T-cell (primary cell): ENCODE results near the gene EIF3L. TPM values are rescaled to one million over a fixed set of nuclear protein-coding genes. Genes with fewer than 3 reads are reported as not detected.

ENCODE experiments used
- total RNA-seq, 35 experiments: library from RNA in 6 of 35; stranded (reverse) in 6 of 35; fragments of 120-200 nt in 1 of 35; gene quantifications; one replicate each; pipeline versions ENCODE4 v1.2.1 to v1.2.4 and lab custom pipeline; 2013 to 2026

The EIF3L gene
- total RNA-seq, 5 donors from 2014 or later (not counting 1 experiment from before 2014, with no cell fraction given), result 428 to 516 (median 483) TPM

Other genes with a start within 250 kb of the EIF3L start
- gene GGA1, start 240.6 kb upstream of the EIF3L start, total RNA-seq, result 100 to 1,000 TPM in 2 of 5 donors, 10 to 100 TPM in 3; 83.8 to 105 (median 97.7) TPM
- 100 to 1,000 TPM in 1 of 5 donors, 10 to 100 TPM in 4; 91.3 to 111 (median 93.6) TPM for gene SH3BP1, start 209.8 kb upstream of the EIF3L start, total RNA-seq
- gene PDXP, start 190.7 kb upstream of the EIF3L start, total RNA-seq, result 10 to 100 TPM in 3 of 5 donors, 1 to 10 TPM in 2; 3.1 to 11.3 (median 10.7) TPM
- gene LGALS1, start 173.8 kb upstream of the EIF3L start, total RNA-seq, result 100 to 1,000 TPM in 2 of 5 donors, 10 to 100 TPM in 3; 39.5 to 206 (median 99.2) TPM
- 10 to 100 TPM; 29.2 to 52.4 (median 47.5) TPM for gene NOL12, start 163.1 kb upstream of the EIF3L start, total RNA-seq
- 10 to 100 TPM; 14.5 to 36.8 (median 31.1) TPM for gene TRIOBP, start 152.4 kb upstream of the EIF3L start, total RNA-seq
- gene GCAT, start 41.5 kb upstream of the EIF3L start, total RNA-seq, result 1 to 10 TPM; 1.2 to 3.5 (median 2.3) TPM
- not detected for gene GALR3, start 26.0 kb upstream of the EIF3L start, total RNA-seq
- 10 to 100 TPM; 19.9 to 29.7 (median 25.9) TPM for gene ANKRD54, start 5.1 kb upstream of the EIF3L start, total RNA-seq
- gene MICALL1, start 56.9 kb downstream of the EIF3L start, total RNA-seq, result 10 to 100 TPM; 23.6 to 39.0 (median 34.3) TPM
- gene C22orf23, start 104.2 kb downstream of the EIF3L start, total RNA-seq, result not detected
- gene POLR2F, start 104.3 kb downstream of the EIF3L start, total RNA-seq, result 10 to 100 TPM; 31.4 to 54.5 (median 49.4) TPM
- not detected for gene SOX10, start 135.1 kb downstream of the EIF3L start, total RNA-seq
- gene PICK1, start 208.0 kb downstream of the EIF3L start, total RNA-seq, result 10 to 100 TPM; 26.4 to 32.0 (median 27.7) TPM
- gene SLC16A8, start 234.8 kb downstream of the EIF3L start, total RNA-seq, result under 1 TPM in 1 of 5 donors, not detected in 4; 0.19 TPM